Uterus (tissue), 4 donors: ENCODE data around the gene S100A1. TPM values are rescaled to one million over a fixed set of nuclear protein-coding genes. Genes with fewer than 3 reads are reported as not detected.
A peak's percentile ranks its signal among the peaks of the same experiment; 100 is the strongest.
"Not testable (repeated sequence)": the region's sequence is repeated elsewhere in the genome, so short reads cannot be mapped to it uniquely, and the experiment has no call there.

ENCODE experiments used
- DNase-seq, 2 donors: peaks; one replicate each; pipeline ENCODE4 v3.0.0-alpha.2; 2019 to 2020
- H3K27ac ChIP-seq, 2 donors: fragments of 200-600 bp; sonication (generic); 1 replicate in 1 of 2; 2 replicates in 1 of 2; pipeline ENCODE4 v1.5.1; 2016 to 2018
- H3K27me3 ChIP-seq, 2 donors: fragments of 200-600 bp; sonication (generic); one replicate each; pipeline ENCODE4 v1.5.1; 2018 to 2019; ENCODE audit warnings: control low read depth in 1 of 2
- H3K36me3 ChIP-seq, 2 donors: fragments of 200-600 bp; sonication (generic); one replicate each; pipeline ENCODE4 v1.5.1; 2019; ENCODE audit warnings: control low read depth in 1 of 2
- H3K4me1 ChIP-seq, 2 donors: fragments of 200-600 bp; sonication (generic); one replicate each; pipeline ENCODE4 v1.5.1; 2018 to 2019; ENCODE audit warnings: control low read depth in 1 of 2
- H3K4me3 ChIP-seq, 2 donors: fragments of 200-600 bp; sonication (generic); 1 replicate in 1 of 2; 2 replicates in 1 of 2; pipeline ENCODE4 v1.5.1; 2018 to 2019; ENCODE audit warnings: mild to moderate bottlenecking in 1 of 2
- H3K9me3 ChIP-seq, 2 donors: fragments of 200-600 bp; sonication (generic); one replicate each; pipeline ENCODE4 v1.5.1; 2019; ENCODE audit warnings: control low read depth in 1 of 2
- POLR2A ChIP-seq, 2 donors: fragments of 450-650 bp; IDR thresholded peaks; one replicate each; pipeline ENCODE4 v1.6.1; 2016; ENCODE audit warnings: antibody characterized with exemption in 2 of 2, mild to moderate bottlenecking in 1 of 2, moderate library complexity in 1 of 2
- intact Hi-C: fragments of 100-400 bp; cut with DNase I; formaldehyde crosslinking; loops from one replicate; pipeline ENCODE4 v1.15.1; 2023; ENCODE audit warnings: low total_unique reads
- total RNA-seq, 4 donors: library from RNA; depleted of rRNA in 3 of 4; stranded (reverse); fragments of >200 nt in 3 of 4; gene quantifications; one replicate each; pipeline versions ENCODE4 v1.1.0 to v1.2.4, GENCODE V29; 2014 to 2023
- TF ChIP-seq, protein P1 (sequence below), 4 experiments: fragments of 200-600 bp in 2 of 4; fragments of 450-650 bp in 2 of 4; sonication (generic) in 2 of 4; IDR thresholded peaks; one replicate each; pipeline ENCODE4 v1.5.1; 2016 to 2019; ENCODE audit warnings: antibody characterized with exemption in 4 of 4, mild to moderate bottlenecking in 2 of 4, moderate library complexity in 1 of 4
- donor health status: DM: yes; HTN: yes; CAD: no.

Gene S100A1
- total RNA-seq: 1 to 10 TPM in 1 of 4 donors, not detected in 3; 3.8 TPM

DNA sequence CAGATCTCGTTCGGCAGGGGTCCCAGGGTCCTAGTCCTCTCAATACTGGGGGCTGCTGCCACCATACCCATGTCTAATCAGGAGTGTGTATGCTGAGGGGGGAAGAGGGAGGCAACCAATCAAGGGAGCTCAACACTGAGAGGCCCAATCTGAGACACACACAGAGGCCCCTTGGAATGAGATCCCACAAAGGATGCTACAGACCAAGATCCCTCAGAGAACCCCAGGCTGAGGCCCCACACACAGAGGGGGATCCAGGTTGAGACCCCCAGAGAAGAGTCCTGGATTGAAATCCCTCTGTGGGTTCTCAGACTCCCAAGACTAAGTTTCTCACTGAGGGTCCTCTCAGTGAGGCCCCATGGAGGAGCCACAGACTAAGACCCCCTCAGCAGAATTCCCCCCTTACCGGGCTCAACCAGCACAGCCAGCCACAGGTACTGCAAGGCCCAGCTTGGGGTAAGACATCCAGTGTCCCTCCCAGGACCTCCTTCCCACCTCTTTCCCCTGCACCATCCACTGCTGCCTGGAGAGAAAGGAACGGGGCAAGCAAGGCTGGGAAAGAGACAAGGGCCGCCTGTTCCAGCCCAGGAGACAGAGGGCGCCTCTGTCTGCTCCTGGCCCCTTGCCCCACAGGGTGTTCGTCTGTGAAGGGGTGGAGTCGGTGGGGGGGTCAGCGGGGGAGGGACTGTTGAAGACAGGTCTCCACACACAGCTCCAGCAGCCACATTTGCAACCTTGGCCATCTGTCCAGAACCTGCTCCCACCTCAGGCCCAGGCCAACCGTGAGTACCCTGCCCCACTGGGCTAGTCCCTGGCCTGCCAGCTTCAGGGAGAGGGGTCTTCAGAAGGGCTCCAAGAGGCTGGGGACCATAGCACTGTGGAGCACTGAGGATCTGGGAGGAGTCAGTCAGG lies at the start of gene S100A1:
Gene S100A1, plus strand, starts transcription at position 720 of the 912 bp plus-strand sequence. CDS start 2,088 bp downstream, outside the sequence.
- Histone ChIP-seq H3K4me1 (peaks cover 0 to 6% of the 10 kb centered on the region in 2 donors), H3K36me3 (no peaks in the 10 kb centered on the region), H3K27me3 (no peaks in the 10 kb centered on the region), H3K27ac (peak within 1 kb of the TSS; percentile 93 to 98), H3K4me3 (peak within 1 kb of the TSS; percentile 53 to 78), H3K9me3 (no peaks in the 10 kb centered on the region)
- intact Hi-C loops: no loop called here
- peak in 1 of 2 donors; percentile 37 for DNase-seq
- TF ChIP-seq, protein P1, sequence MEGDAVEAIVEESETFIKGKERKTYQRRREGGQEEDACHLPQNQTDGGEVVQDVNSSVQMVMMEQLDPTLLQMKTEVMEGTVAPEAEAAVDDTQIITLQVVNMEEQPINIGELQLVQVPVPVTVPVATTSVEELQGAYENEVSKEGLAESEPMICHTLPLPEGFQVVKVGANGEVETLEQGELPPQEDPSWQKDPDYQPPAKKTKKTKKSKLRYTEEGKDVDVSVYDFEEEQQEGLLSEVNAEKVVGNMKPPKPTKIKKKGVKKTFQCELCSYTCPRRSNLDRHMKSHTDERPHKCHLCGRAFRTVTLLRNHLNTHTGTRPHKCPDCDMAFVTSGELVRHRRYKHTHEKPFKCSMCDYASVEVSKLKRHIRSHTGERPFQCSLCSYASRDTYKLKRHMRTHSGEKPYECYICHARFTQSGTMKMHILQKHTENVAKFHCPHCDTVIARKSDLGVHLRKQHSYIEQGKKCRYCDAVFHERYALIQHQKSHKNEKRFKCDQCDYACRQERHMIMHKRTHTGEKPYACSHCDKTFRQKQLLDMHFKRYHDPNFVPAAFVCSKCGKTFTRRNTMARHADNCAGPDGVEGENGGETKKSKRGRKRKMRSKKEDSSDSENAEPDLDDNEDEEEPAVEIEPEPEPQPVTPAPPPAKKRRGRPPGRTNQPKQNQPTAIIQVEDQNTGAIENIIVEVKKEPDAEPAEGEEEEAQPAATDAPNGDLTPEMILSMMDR (IDR thresholded peaks at IDR 0.05): no peak
- no peak for TF ChIP-seq POLR2A (IDR thresholded peaks at IDR 0.05)

DNA sequence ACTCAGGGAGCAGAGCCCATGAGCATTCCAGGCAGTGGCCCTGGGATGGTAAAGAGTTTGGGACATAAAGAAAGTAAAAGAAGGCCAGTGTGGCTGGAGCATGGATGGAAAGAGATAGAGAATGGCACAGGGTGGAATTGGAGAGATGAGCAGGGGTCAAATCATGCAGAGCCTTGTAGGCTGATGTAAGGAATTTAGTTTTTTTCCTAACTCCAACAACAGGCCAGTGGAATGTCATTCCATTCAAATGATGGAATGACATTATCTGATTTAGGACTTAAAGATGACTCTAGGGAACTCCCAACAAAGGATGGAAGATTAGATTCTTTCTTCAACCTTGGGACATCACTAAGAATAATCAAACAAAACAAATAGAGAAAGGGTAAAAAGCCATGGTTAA lies 49.7 kb upstream of the S100A1 start:
- no peak overlapping the region for H3K4me3 ChIP-seq
- intact Hi-C loops: no loop called here
- no peaks in the 10 kb centered on the region for H3K27me3 ChIP-seq
- no peak overlapping the region for H3K27ac ChIP-seq
- H3K36me3 ChIP-seq: no peaks in the 10 kb centered on the region
- no peaks in the 10 kb centered on the region for H3K4me1 ChIP-seq
- no peaks in the 10 kb centered on the region for H3K9me3 ChIP-seq
- TF ChIP-seq, protein P1 (IDR thresholded peaks at IDR 0.05): no peak
- no peak for TF ChIP-seq POLR2A (IDR thresholded peaks at IDR 0.05)
- no peak for DNase-seq

DNA sequence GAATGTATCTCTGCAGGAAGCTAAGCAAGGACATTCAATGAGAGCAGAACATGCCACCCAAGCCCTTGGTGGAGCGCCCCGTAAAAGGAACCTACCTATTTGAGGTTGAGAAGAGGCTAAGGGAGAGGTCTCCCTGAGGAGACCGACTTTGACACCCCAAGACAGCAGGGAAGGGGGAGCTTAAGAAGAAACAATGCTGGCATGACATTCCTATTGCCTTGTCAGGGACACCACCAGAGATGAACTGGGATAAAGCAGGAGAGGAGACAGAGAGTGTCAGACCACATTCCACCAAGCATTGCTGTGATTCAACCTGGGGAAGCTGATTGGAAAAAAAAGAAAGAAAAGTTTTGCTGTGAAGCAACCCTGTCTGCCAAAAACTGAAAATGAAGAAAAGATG lies 49.3 kb upstream of the S100A1 start:
- TF ChIP-seq, protein P1 (IDR thresholded peaks at IDR 0.05): no peak
- no peak for TF ChIP-seq POLR2A (IDR thresholded peaks at IDR 0.05)
- H3K4me3 ChIP-seq: no peak overlapping the region
- no peaks in the 10 kb centered on the region for H3K36me3 ChIP-seq
- no peaks in the 10 kb centered on the region for H3K4me1 ChIP-seq
- H3K27ac ChIP-seq: no peak overlapping the region
- no peaks in the 10 kb centered on the region for H3K27me3 ChIP-seq
- no peaks in the 10 kb centered on the region for H3K9me3 ChIP-seq
- intact Hi-C loops: no loop called here
- DNase-seq: no peak

DNA sequence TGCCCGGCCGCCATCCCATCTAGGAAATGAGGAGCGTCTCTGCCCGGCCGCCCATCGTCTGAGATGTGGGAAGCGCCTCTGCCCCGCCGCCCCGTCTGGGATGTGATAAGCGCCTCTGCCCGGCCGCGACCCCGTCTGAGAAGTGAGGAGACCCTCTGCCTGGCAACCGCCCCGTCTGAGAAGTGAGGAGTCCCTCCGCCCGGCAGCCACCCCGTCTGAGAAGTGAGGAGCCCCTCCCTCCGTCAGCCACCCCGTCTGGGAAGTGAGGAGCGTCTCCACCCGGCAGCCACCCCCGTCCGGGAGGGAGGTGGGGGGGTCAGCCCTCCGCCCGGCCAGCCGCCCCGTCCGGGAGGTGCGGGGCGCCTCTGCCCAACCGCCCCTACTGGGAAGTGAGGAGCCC lies 45.4 kb upstream of the S100A1 start:
- H3K4me3 ChIP-seq, H3K27me3 ChIP-seq, H3K36me3 ChIP-seq, intact Hi-C loops, H3K9me3 ChIP-seq, H3K27ac ChIP-seq, H3K4me1 ChIP-seq, DNase-seq: not testable (repeated sequence)

DNA sequence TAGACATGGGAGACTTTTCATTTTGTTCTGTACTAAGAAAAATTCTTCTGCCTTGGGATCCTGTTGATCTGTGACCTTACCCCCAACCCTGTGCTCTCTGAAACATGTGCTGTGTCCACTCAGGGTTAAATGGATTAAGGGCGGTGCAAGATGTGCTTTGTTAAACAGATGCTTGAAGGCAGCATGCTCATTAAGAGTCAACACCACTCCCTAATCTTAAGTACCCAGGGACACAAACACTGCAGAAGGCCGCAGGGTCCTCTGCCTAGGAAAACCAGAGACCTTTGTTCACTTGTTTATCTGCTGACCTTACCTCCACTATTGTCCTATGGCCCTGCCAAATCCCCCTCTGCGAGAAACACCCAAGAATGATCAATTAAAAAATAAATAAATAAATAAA lies 44.7 kb upstream of the S100A1 start:
- DNase-seq, H3K27me3 ChIP-seq, H3K36me3 ChIP-seq, H3K4me3 ChIP-seq, H3K4me1 ChIP-seq, H3K27ac ChIP-seq, intact Hi-C loops, H3K9me3 ChIP-seq: not testable (repeated sequence)

DNA sequence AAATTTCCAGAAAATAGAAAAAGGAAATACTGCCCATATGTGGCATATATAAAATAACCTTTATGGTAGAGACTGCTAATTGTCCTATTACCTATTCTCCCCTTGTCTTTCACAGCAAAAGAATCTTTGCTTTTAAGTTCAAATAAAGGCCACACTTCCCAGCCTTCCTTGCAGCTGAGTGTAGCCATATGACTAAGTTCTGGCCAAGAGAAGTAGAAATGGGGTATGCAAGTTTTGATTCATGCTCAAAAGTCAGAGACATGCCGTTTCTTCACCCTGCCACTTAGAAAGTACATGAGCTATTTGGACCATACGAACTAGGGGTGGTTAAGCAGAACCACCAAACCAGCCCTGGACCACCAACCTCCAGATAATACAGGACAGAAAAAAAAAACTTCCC lies 44.3 kb upstream of the S100A1 start:
- Histone ChIP-seq H3K4me1 (no peaks in the 10 kb centered on the region), H3K27ac (no peak overlapping the region), H3K36me3 (no peaks in the 10 kb centered on the region), H3K4me3 (no peak overlapping the region), H3K9me3 (no peaks in the 10 kb centered on the region), H3K27me3 (no peaks in the 10 kb centered on the region)
- no peak for TF ChIP-seq POLR2A (IDR thresholded peaks at IDR 0.05)
- TF ChIP-seq, protein P1 (IDR thresholded peaks at IDR 0.05): no peak
- intact Hi-C loops: no loop called here
- DNase-seq: no peak
